HepG2 (cell line): ENCODE data around the gene KRTAP2-3. TPM values are rescaled to one million over a fixed set of nuclear protein-coding genes. Genes with fewer than 3 reads are reported as not detected.

Experiments
- KAT8 ChIP-seq: IDR thresholded peaks from 2 replicates; pipeline ENCODE4 v1.6.1; 2016; ENCODE audit warnings: missing genetic modification reagents, missing compliant biosample characterization
- polyA plus RNA-seq, 8 experiments: library from polyadenylated mRNA; depleted of rRNA in 3 of 8; stranded (reverse) in 7 of 8; unstranded in 1 of 8; fragments of >200 nt; fragmentation: Illumina TruSeq in 4 of 8; extraction: Trizol in 4 of 8; gene quantifications; 2 replicates each; pipeline versions ENCODE4 v1.2.1 to v1.2.3, GENCODE V29; 2011 to 2016; ENCODE audit warnings: low read depth in 4 of 8, missing spikeins in 1 of 8, mixed read lengths in 1 of 8; ENCODE audit not compliant: insufficient read depth in 1 of 8
- total RNA-seq, 5 experiments: library from RNA; depleted of rRNA; stranded (reverse); fragments of >200 nt; fragmentation: Illumina TruSeq; extraction: Trizol; gene quantifications; 2 replicates each; pipeline ENCODE4 v1.2.3, GENCODE V29; 2016; ENCODE audit warnings: low read depth in 1 of 5
- TF ChIP-seq, protein P1 (sequence below), 2 experiments: fragments of 450-650 bp in 1 of 2; sonication (generic) in 1 of 2; formaldehyde crosslinking in 1 of 2; IDR thresholded peaks; 2 replicates each; pipeline versions ENCODE4 v1.6.1 to v1.8.0; 2016 to 2022; ENCODE audit warnings: antibody characterized with exemption in 1 of 2, mild to moderate bottlenecking in 1 of 2, missing genetic modification reagents in 1 of 2
- TF ChIP-seq, protein P2 (sequence below): sonication (generic); formaldehyde crosslinking; IDR thresholded peaks from 2 replicates; pipeline ENCODE4 v1.5.0; 2020; ENCODE audit warnings: mild to moderate bottlenecking, missing genetic modification reagents, borderline replicate concordance

KRTAP2-3 gene
- total and polyA plus RNA-seq, 2 of the 13 experiments (the other 11 are each of a cell fraction or from before 2014, with no cell fraction given): 0.25 TPM; not detected in 1

DNA sequence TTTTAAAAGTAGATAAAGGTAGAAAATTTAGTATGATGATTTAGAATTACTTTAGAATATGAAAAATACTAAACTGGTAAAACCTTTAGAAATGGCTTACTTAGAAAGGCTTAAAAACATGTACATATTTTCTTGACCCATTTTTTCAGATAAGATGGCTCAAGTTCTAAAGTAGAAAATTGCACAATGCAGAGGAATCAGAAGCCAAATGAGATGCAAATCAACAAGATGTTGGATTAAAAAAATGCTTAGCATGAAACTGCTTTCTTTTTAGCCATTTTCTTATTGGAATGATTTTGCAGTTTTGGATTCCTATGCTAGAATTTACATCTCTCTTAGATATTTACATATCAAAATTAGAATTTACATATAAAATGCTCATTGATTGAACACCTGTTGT is 49.5 kb downstream of the KRTAP2-3 start (continued):
- TF ChIP-seq, protein P1, sequence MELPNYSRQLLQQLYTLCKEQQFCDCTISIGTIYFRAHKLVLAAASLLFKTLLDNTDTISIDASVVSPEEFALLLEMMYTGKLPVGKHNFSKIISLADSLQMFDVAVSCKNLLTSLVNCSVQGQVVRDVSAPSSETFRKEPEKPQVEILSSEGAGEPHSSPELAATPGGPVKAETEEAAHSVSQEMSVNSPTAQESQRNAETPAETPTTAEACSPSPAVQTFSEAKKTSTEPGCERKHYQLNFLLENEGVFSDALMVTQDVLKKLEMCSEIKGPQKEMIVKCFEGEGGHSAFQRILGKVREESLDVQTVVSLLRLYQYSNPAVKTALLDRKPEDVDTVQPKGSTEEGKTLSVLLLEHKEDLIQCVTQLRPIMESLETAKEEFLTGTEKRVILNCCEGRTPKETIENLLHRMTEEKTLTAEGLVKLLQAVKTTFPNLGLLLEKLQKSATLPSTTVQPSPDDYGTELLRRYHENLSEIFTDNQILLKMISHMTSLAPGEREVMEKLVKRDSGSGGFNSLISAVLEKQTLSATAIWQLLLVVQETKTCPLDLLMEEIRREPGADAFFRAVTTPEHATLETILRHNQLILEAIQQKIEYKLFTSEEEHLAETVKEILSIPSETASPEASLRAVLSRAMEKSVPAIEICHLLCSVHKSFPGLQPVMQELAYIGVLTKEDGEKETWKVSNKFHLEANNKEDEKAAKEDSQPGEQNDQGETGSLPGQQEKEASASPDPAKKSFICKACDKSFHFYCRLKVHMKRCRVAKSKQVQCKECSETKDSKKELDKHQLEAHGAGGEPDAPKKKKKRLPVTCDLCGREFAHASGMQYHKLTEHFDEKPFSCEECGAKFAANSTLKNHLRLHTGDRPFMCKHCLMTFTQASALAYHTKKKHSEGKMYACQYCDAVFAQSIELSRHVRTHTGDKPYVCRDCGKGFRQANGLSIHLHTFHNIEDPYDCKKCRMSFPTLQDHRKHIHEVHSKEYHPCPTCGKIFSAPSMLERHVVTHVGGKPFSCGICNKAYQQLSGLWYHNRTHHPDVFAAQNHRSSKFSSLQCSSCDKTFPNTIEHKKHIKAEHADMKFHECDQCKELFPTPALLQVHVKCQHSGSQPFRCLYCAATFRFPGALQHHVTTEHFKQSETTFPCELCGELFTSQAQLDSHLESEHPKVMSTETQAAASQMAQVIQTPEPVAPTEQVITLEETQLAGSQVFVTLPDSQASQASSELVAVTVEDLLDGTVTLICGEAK (IDR thresholded peaks at IDR 0.05): no peak
- TF ChIP-seq, protein P1 (CRISPR knock-in tag; IDR thresholded peaks at IDR 0.05): no peak
- TF ChIP-seq, protein P2, sequence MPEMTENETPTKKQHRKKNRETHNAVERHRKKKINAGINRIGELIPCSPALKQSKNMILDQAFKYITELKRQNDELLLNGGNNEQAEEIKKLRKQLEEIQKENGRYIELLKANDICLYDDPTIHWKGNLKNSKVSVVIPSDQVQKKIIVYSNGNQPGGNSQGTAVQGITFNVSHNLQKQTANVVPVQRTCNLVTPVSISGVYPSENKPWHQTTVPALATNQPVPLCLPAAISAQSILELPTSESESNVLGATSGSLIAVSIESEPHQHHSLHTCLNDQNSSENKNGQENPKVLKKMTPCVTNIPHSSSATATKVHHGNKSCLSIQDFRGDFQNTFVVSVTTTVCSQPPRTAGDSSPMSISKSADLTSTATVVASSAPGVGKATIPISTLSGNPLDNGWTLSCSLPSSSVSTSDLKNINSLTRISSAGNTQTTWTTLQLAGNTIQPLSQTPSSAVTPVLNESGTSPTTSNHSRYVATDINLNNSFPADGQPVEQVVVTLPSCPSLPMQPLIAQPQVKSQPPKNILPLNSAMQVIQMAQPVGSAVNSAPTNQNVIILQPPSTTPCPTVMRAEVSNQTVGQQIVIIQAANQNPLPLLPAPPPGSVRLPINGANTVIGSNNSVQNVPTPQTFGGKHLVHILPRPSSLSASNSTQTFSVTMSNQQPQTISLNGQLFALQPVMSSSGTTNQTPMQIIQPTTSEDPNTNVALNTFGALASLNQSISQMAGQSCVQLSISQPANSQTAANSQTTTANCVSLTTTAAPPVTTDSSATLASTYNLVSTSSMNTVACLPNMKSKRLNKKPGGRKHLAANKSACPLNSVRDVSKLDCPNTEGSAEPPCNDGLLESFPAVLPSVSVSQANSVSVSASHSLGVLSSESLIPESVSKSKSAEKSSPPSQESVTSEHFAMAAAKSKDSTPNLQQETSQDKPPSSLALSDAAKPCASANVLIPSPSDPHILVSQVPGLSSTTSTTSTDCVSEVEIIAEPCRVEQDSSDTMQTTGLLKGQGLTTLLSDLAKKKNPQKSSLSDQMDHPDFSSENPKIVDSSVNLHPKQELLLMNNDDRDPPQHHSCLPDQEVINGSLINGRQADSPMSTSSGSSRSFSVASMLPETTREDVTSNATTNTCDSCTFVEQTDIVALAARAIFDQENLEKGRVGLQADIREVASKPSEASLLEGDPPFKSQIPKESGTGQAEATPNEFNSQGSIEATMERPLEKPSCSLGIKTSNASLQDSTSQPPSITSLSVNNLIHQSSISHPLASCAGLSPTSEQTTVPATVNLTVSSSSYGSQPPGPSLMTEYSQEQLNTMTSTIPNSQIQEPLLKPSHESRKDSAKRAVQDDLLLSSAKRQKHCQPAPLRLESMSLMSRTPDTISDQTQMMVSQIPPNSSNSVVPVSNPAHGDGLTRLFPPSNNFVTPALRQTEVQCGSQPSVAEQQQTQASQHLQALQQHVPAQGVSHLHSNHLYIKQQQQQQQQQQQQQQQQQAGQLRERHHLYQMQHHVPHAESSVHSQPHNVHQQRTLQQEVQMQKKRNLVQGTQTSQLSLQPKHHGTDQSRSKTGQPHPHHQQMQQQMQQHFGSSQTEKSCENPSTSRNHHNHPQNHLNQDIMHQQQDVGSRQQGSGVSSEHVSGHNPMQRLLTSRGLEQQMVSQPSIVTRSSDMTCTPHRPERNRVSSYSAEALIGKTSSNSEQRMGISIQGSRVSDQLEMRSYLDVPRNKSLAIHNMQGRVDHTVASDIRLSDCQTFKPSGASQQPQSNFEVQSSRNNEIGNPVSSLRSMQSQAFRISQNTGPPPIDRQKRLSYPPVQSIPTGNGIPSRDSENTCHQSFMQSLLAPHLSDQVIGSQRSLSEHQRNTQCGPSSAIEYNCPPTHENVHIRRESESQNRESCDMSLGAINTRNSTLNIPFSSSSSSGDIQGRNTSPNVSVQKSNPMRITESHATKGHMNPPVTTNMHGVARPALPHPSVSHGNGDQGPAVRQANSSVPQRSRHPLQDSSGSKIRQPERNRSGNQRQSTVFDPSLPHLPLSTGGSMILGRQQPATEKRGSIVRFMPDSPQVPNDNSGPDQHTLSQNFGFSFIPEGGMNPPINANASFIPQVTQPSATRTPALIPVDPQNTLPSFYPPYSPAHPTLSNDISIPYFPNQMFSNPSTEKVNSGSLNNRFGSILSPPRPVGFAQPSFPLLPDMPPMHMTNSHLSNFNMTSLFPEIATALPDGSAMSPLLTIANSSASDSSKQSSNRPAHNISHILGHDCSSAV: no peak
- no peak for TF ChIP-seq KAT8 (CRISPR knock-in tag)
